ENCODE data around the gene COX7A2L.

The COX7A2L gene

DNA sequence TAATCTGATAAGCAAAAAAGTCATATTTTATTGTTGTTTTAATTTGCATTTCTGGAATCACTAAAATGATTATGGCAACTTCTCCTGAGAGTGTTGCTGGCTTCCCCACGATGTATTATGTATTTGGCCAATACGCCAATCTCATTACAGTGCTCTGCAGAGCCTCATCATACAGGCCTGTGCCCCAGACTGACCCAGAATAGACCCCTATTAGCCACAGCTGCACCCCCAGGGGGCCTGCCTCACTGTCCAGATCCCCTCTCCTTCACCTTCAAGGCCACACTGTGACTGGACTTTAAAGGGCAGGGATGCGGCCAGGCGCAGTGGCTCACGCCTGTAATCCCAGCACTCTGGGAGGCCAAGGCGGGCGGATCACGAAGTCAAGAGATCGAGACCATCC is 17.4 kb upstream of the COX7A2L start:
- no peak overlapping the region for H3K4me3 ChIP-seq (ENCODE audit: insufficient read length, low read depth)
- no peaks in the 10 kb centered on the region for H3K4me1 ChIP-seq (ENCODE audit: insufficient read depth, insufficient read length)
- no peaks in the 10 kb centered on the region for H3K9me3 ChIP-seq (ENCODE audit: insufficient read depth, low read length)
- H3K36me3 ChIP-seq (ENCODE audit: insufficient read depth, insufficient read length, low read length) = no peaks in the 10 kb centered on the region
- DNase-seq (ENCODE audit: low read depth, low spot score) = no peak
- TF ChIP-seq SUZ12 (IDR thresholded peaks at IDR 0.05; ENCODE audit: extremely low read depth, insufficient read depth, insufficient read length) (no peak), ZNF274 (IDR thresholded peaks at IDR 0.05; ENCODE audit: low read depth, low read length) (no peak), YY1 (IDR thresholded peaks at IDR 0.05; ENCODE audit: insufficient read depth, insufficient read length) (no peak)
- no peak overlapping the region for H3K9ac ChIP-seq (ENCODE audit: insufficient read length, low read depth)
- H3K27me3 ChIP-seq (ENCODE audit: insufficient read depth, insufficient read length) = no peaks in the 10 kb centered on the region

- Histone ChIP-seq H3K36me3 (ENCODE audit: insufficient read depth, insufficient read length, low read length) (no peaks in the 10 kb centered on the region), H3K4me1 (ENCODE audit: insufficient read depth, insufficient read length) (no peaks in the 10 kb centered on the region), H3K4me3 (ENCODE audit: insufficient read length, low read depth) (no peak overlapping the region), H3K9ac (ENCODE audit: insufficient read length, low read depth) (no peak overlapping the region), H3K27me3 (ENCODE audit: insufficient read depth, insufficient read length) (no peaks in the 10 kb centered on the region), H3K9me3 (ENCODE audit: insufficient read depth, low read length) (no peaks in the 10 kb centered on the region)
- TF ChIP-seq SUZ12 (IDR thresholded peaks at IDR 0.05; ENCODE audit: extremely low read depth, insufficient read depth, insufficient read length) (no peak), YY1 (IDR thresholded peaks at IDR 0.05; ENCODE audit: insufficient read depth, insufficient read length) (no peak), ZNF274 (IDR thresholded peaks at IDR 0.05; ENCODE audit: low read depth, low read length) (no peak)
- DNase-seq (ENCODE audit: low read depth, low spot score) = no peak
Measured at GRCh38 chr2:42376758-42377157, 15.7 kb upstream of the COX7A2L start.

DNA sequence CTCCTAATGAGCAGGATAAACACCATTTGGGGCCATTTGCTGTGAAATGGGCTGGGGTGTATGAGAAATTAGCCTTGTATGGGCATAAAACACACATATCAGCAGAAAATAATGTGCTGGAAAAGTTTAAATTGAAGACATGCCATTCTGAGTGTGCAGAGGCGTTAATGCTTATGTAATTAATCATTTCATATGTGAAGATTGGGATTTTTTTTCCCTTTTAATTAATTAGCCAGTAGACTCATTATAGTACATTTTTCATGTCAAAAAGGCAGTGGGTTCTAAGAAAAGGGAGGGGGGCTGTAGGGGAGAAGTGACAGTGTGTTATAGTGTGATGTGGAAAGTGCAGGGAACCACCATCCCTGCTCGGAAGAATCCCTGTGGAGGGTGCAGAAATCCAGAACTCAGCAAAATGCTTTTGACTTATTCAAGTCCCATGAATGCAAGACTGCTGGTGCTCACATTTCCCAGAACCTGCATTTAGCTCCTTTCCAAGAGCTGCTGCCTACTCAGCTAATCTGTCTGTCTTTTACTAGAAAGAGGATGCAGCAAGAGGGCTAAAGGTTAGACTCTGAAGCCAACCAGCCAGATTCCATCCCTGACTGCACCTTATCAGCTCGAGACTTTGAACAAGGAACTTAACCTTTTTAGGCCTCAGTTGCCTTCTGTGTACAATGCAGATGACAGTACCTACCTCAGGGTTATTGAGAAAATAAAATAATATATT is 11.6 kb upstream of the COX7A2L start:
- no peaks in the 10 kb centered on the region for H3K4me1 ChIP-seq (ENCODE audit: insufficient read depth, insufficient read length)
- H3K27me3 ChIP-seq (ENCODE audit: insufficient read depth, insufficient read length) = no peaks in the 10 kb centered on the region
- no peaks in the 10 kb centered on the region for H3K9me3 ChIP-seq (ENCODE audit: insufficient read depth, low read length)
- H3K4me3 ChIP-seq (ENCODE audit: insufficient read length, low read depth) = no peak overlapping the region
- no peak for DNase-seq (ENCODE audit: low read depth, low spot score)
- no peak for TF ChIP-seq ZNF274 (IDR thresholded peaks at IDR 0.05; ENCODE audit: low read depth, low read length)
- no peak for TF ChIP-seq SUZ12 (IDR thresholded peaks at IDR 0.05; ENCODE audit: extremely low read depth, insufficient read depth, insufficient read length)
- TF ChIP-seq YY1 (IDR thresholded peaks at IDR 0.05; ENCODE audit: insufficient read depth, insufficient read length) = no peak
- H3K9ac ChIP-seq (ENCODE audit: insufficient read length, low read depth) = no peak overlapping the region
- no peaks in the 10 kb centered on the region for H3K36me3 ChIP-seq (ENCODE audit: insufficient read depth, insufficient read length, low read length)

- H3K27me3 ChIP-seq (ENCODE audit: insufficient read depth, insufficient read length) = no peaks in the 10 kb centered on the region
- DNase-seq (ENCODE audit: low read depth, low spot score) = no peak
Measured at GRCh38 chr2:42371611-42372473, 10.8 kb upstream of the COX7A2L start.

DNA sequence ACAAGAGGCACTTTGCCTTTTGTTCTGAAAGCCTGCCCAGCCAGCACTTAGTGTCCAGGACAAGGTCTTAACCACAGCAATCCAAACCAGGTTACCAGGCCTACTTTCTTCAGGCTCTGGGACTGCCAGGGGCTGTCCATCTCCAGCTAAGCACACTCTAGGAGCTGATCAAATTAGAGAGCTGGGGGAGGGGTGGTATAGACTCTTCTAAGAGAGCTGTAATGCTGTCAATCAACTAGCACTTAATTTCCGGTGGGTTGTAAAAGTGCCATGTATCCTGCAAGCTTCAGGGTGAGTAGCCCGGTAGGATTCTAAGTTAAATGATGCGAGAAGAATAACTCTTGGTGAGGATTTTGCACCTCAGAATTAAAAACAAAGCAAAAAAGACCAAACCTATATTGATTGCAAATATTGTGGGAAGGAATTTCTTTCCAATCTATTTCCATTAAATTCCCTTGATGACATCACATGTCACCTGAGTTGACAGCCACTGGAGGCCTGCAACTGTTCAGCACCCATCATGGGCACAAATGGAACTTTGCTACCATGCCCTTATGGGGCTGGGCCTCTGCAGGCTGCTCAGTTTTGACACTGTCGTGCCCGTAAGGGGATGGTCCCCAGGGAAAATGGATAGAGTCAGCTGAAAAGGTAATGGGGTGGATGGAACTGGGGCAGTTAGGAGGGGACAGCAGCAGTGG is 8.7 kb upstream of the COX7A2L start:
- no peaks in the 10 kb centered on the region for H3K36me3 ChIP-seq (ENCODE audit: insufficient read depth, insufficient read length, low read length)
- H3K4me1 ChIP-seq (ENCODE audit: insufficient read depth, insufficient read length) = no peaks in the 10 kb centered on the region
- no peaks in the 10 kb centered on the region for H3K9me3 ChIP-seq (ENCODE audit: insufficient read depth, low read length)
- DNase-seq (ENCODE audit: low read depth, low spot score) = no peak
- no peaks in the 10 kb centered on the region for H3K27me3 ChIP-seq (ENCODE audit: insufficient read depth, insufficient read length)
- H3K9ac ChIP-seq (ENCODE audit: insufficient read length, low read depth) = no peak overlapping the region
- no peak overlapping the region for H3K4me3 ChIP-seq (ENCODE audit: insufficient read length, low read depth)
- no peak for TF ChIP-seq YY1 (IDR thresholded peaks at IDR 0.05; ENCODE audit: insufficient read depth, insufficient read length)
- TF ChIP-seq ZNF274 (IDR thresholded peaks at IDR 0.05; ENCODE audit: low read depth, low read length) = no peak
- TF ChIP-seq SUZ12 (IDR thresholded peaks at IDR 0.05; ENCODE audit: extremely low read depth, insufficient read depth, insufficient read length) = no peak

More at GRCh38 chr2:42371611-42372473, 10.8 kb upstream of the COX7A2L start:
- H3K4me1 ChIP-seq (ENCODE audit: insufficient read depth, insufficient read length) = no peaks in the 10 kb centered on the region
- H3K36me3 ChIP-seq (ENCODE audit: insufficient read depth, insufficient read length, low read length) = no peaks in the 10 kb centered on the region
- TF ChIP-seq ZNF274 (IDR thresholded peaks at IDR 0.05; ENCODE audit: low read depth, low read length) = no peak
- TF ChIP-seq YY1 (IDR thresholded peaks at IDR 0.05; ENCODE audit: insufficient read depth, insufficient read length) = no peak
- no peak for TF ChIP-seq SUZ12 (IDR thresholded peaks at IDR 0.05; ENCODE audit: extremely low read depth, insufficient read depth, insufficient read length)
- H3K9me3 ChIP-seq (ENCODE audit: insufficient read depth, low read length) = no peaks in the 10 kb centered on the region
- H3K9ac ChIP-seq (ENCODE audit: insufficient read length, low read depth) = no peak overlapping the region
- H3K4me3 ChIP-seq (ENCODE audit: insufficient read length, low read depth) = no peak overlapping the region

DNA sequence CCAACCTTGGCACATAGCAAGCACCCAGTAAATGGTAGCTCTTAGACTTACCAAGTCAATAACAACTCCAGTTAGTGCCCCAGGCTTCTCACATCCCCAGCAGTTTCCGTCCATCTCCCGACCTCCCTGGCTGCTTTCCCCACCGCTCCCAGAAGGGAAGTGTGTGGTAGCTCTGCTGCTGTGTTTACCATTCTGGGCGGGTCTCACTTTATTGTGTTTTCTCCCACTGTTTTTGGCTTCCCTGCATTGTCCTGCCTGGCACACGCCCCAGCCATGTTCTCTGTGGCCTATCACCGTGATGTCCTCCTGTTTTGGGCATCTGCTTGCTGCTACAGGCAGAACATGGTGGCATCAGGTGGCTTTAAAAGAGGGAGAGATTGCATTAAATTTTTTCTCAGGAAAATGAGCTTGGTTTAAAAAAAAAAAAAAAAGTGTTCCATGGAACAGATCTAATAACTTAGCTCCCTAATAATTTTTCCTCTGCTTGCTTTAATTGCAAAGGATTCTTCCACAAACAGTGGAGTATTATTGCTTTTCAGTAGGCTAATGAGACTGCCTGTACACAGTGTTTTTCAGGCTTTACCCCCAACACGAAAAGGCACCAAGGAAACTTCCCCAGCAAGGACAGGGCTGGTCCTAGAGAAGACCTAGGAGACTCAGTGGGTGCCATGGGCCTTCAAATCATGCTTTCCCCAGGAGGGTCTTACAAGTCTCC is 8.0 kb upstream of the COX7A2L start:
- Histone ChIP-seq H3K27me3 (ENCODE audit: insufficient read depth, insufficient read length) (no peaks in the 10 kb centered on the region), H3K4me1 (ENCODE audit: insufficient read depth, insufficient read length) (no peaks in the 10 kb centered on the region), H3K9ac (ENCODE audit: insufficient read length, low read depth) (no peak overlapping the region), H3K4me3 (ENCODE audit: insufficient read length, low read depth) (no peak overlapping the region), H3K36me3 (ENCODE audit: insufficient read depth, insufficient read length, low read length) (no peaks in the 10 kb centered on the region), H3K9me3 (ENCODE audit: insufficient read depth, low read length) (no peaks in the 10 kb centered on the region)
- TF ChIP-seq ZNF274 (IDR thresholded peaks at IDR 0.05; ENCODE audit: low read depth, low read length) (no peak), YY1 (IDR thresholded peaks at IDR 0.05; ENCODE audit: insufficient read depth, insufficient read length) (no peak), SUZ12 (IDR thresholded peaks at IDR 0.05; ENCODE audit: extremely low read depth, insufficient read depth, insufficient read length) (no peak)
- no peak for DNase-seq (ENCODE audit: low read depth, low spot score)

All from NT2/D1 (cell line).